HL-60 (cell line): ENCODE data around the gene C19orf47.

Source experiments
- DNase-seq, 2 experiments: peaks; one replicate each; pipeline ENCODE4 v3.0.0-alpha.2; 2010 to 2020; ENCODE audit warnings: low read depth in 1 of 2, low spot score in 1 of 2
- H3K27ac ChIP-seq: fragments of 250-450 bp; sonication (Bioruptor Pico); replicated peaks from 2 replicates; pipeline ENCODE4 v1.5.1; 2020; ENCODE audit warnings: mild to moderate bottlenecking, moderate library complexity
- H3K27me3 ChIP-seq: fragments of 250-450 bp; sonication (Bioruptor Pico); 2 replicates; pipeline ENCODE4 v1.5.1; 2021; ENCODE audit warnings: mild to moderate bottlenecking, moderate library complexity; ENCODE audit not compliant: insufficient read depth, poor library complexity, severe bottlenecking
- H3K4me3 ChIP-seq: replicated peaks from 2 replicates; pipeline ENCODE4 v1.5.1; 2011; ENCODE audit warnings: mild to moderate bottlenecking, control low read depth, low read length; ENCODE audit not compliant: insufficient read depth
- CTCF ChIP-seq: IDR thresholded peaks from one replicate; pipeline ENCODE4 v1.5.1; 2011; ENCODE audit warnings: low read length, control low read depth, inconsistent platforms; ENCODE audit not compliant: insufficient read depth
- GABPA ChIP-seq: IDR thresholded peaks from 2 replicates; pipeline ENCODE4 v1.6.1; 2012; ENCODE audit warnings: low read depth
- POLR2AphosphoS5 ChIP-seq: IDR thresholded peaks from 2 replicates; pipeline ENCODE4 v1.6.1; 2012; ENCODE audit warnings: low read depth
- REST ChIP-seq: IDR thresholded peaks from 2 replicates; pipeline ENCODE4 v1.6.1; 2012; ENCODE audit warnings: low read depth; ENCODE audit not compliant: insufficient replicate concordance
- SPI1 ChIP-seq: IDR thresholded peaks from 2 replicates; pipeline ENCODE4 v1.6.1; 2012; ENCODE audit warnings: low read depth, mild to moderate bottlenecking, borderline replicate concordance

The C19orf47 gene

GRCh38 chr19:40360708-40361241 is 12.6 kb upstream of the C19orf47 start:
- Histone ChIP-seq H3K27ac (no peak overlapping the region), H3K27me3 (no peaks in the 10 kb centered on the region), H3K4me3 (no peak overlapping the region)
- TF ChIP-seq POLR2AphosphoS5 (no peak), GABPA (no peak), SPI1 (no peak)
- DNase-seq, result peak in 1 of 2 experiments; percentile 64

GRCh38 chr19:40360020-40360707 is 12.0 kb upstream of the C19orf47 start:
- Histone ChIP-seq H3K4me3 (no peak overlapping the region), H3K27me3 (no peaks in the 10 kb centered on the region), H3K27ac (no peak overlapping the region)
- DNase-seq, result no peak
- no peak for TF ChIP-seq CTCF
- no peak for TF ChIP-seq GABPA
- no peak for TF ChIP-seq SPI1
- no peak for TF ChIP-seq REST
- no peak for TF ChIP-seq POLR2AphosphoS5

GRCh38 chr19:40358773-40359172 is 10.6 kb upstream of the C19orf47 start:
- TF ChIP-seq CTCF (no peak), REST (no peak), SPI1 (no peak; the same call in 1 of the 2 replicates), GABPA (no peak), POLR2AphosphoS5 (no peak)
- H3K27ac ChIP-seq, result no peak overlapping the region
- H3K4me3 ChIP-seq, result no peak overlapping the region
- peak in 1 of 2 experiments; percentile 75 for DNase-seq
- H3K27me3 ChIP-seq, result no peaks in the 10 kb centered on the region

GRCh38 chr19:40357640-40358039 is 9.4 kb upstream of the C19orf47 start:
- Histone ChIP-seq H3K27me3 (no peaks in the 10 kb centered on the region), H3K27ac (no peak overlapping the region), H3K4me3 (no peak overlapping the region)
- no peak for DNase-seq
- no peak for TF ChIP-seq POLR2AphosphoS5
- no peak for TF ChIP-seq CTCF
- no peak for TF ChIP-seq SPI1
- TF ChIP-seq REST, result no peak
- no peak for TF ChIP-seq GABPA
